Neuron (in vitro differentiated cells): ENCODE measurements around the gene RLN3.
A peak's percentile ranks its signal among the peaks of the same experiment; 100 is the strongest.

Experiments
- H2AFZ ChIP-seq: one replicate; pipeline ENCODE4 v1.6.1; 2013; ENCODE audit warnings: low read depth, mild to moderate bottlenecking, inconsistent platforms, low read length, moderate library complexity
- H3K27me3 ChIP-seq: one replicate; pipeline ENCODE4 v1.6.1; 2013; ENCODE audit warnings: low read length; ENCODE audit not compliant: insufficient read depth
- H3K36me3 ChIP-seq: one replicate; pipeline ENCODE4 v1.6.1; 2013; ENCODE audit warnings: low read length; ENCODE audit not compliant: insufficient read depth
- H3K4me1 ChIP-seq: one replicate; pipeline ENCODE4 v1.6.1; 2013; ENCODE audit warnings: low read length; ENCODE audit not compliant: insufficient read depth
- H3K4me3 ChIP-seq: 2 replicates; pipeline ENCODE4 v1.5.1; 2013; ENCODE audit warnings: mild to moderate bottlenecking, low read length, moderate library complexity
- H3K9me3 ChIP-seq: one replicate; pipeline ENCODE4 v1.6.1; 2013; ENCODE audit warnings: low read length

Gene RLN3

GRCh38 chr19:14056741-14057356, 28.9 kb downstream of the RLN3 start:
- Histone ChIP-seq H3K4me3 (peak overlapping the region; percentile 33), H3K9me3 (peaks cover 2% of the 10 kb centered on the region), H3K27me3 (peaks cover 18% of the 10 kb centered on the region)

GRCh38 chr19:14058182-14059092, 30.5 kb downstream of the RLN3 start:
- H2AFZ ChIP-seq, result peak overlapping the region; percentile 18
- peak overlapping the region; percentile 44 for H3K4me3 ChIP-seq
- no peaks in the 10 kb centered on the region for H3K36me3 ChIP-seq

More at GRCh38 chr19:14056741-14057356, 28.9 kb downstream of the RLN3 start:
- Histone ChIP-seq H3K4me1 (peaks cover 8% of the 10 kb centered on the region), H2AFZ (no peak overlapping the region), H3K36me3 (no peaks in the 10 kb centered on the region)

GRCh38 chr19:14059093-14059480, 31.1 kb downstream of the RLN3 start:
- H3K4me1 ChIP-seq, result peaks cover 8% of the 10 kb centered on the region
- no peak overlapping the region for H2AFZ ChIP-seq
- H3K36me3 ChIP-seq, result no peaks in the 10 kb centered on the region
- peaks cover 18% of the 10 kb centered on the region for H3K27me3 ChIP-seq
- H3K9me3 ChIP-seq, result no peaks in the 10 kb centered on the region
- H3K4me3 ChIP-seq, result no peak overlapping the region

More at GRCh38 chr19:14058182-14059092, 30.5 kb downstream of the RLN3 start:
- Histone ChIP-seq H3K9me3 (peaks cover under 1% of the 10 kb centered on the region), H3K27me3 (peaks cover 18% of the 10 kb centered on the region), H3K4me1 (peaks cover 8% of the 10 kb centered on the region)

- no peak overlapping the region for H2AFZ ChIP-seq
- peaks cover 8% of the 10 kb centered on the region for H3K4me1 ChIP-seq
- no peaks in the 10 kb centered on the region for H3K36me3 ChIP-seq
- H3K27me3 ChIP-seq, result peaks cover 18% of the 10 kb centered on the region
- H3K9me3 ChIP-seq, result no peaks in the 10 kb centered on the region
- no peak overlapping the region for H3K4me3 ChIP-seq
These were observed 31.8 kb downstream of the RLN3 start for GRCh38 chr19:14059652-14060155.

- Histone ChIP-seq H2AFZ (no peak overlapping the region), H3K36me3 (no peaks in the 10 kb centered on the region), H3K27me3 (peaks cover 16% of the 10 kb centered on the region), H3K4me1 (peaks cover 8% of the 10 kb centered on the region), H3K4me3 (no peak overlapping the region), H3K9me3 (no peaks in the 10 kb centered on the region)
These were observed 33.3 kb downstream of the RLN3 start for GRCh38 chr19:14061081-14061749.

GRCh38 chr19:14061751-14062557, 34.0 kb downstream of the RLN3 start, which contains the start of gene PALM3:
TSS of gene PALM3 (minus strand) at chr19:14062076. CDS start at chr19:14061980, 96 bp downstream.
- Histone ChIP-seq H3K27me3 (peaks cover 8% of the 10 kb centered on the region), H2AFZ (no peak within 1 kb of the TSS)

GRCh38 chr19:14062558-14062855, 34.6 kb downstream of the RLN3 start:
- Histone ChIP-seq H3K9me3 (no peaks in the 10 kb centered on the region), H3K4me3 (no peak overlapping the region), H3K4me1 (peaks cover 8% of the 10 kb centered on the region), H3K27me3 (peaks cover 8% of the 10 kb centered on the region), H3K36me3 (no peaks in the 10 kb centered on the region), H2AFZ (no peak overlapping the region)

More at GRCh38 chr19:14061751-14062557, 34.0 kb downstream of the RLN3 start, which contains the start of gene PALM3:
- Histone ChIP-seq H3K9me3 (no peaks in the 10 kb centered on the region), H3K4me3 (no peak within 1 kb of the TSS), H3K4me1 (peaks cover 8% of the 10 kb centered on the region), H3K36me3 (no peaks in the 10 kb centered on the region)

GRCh38 chr19:14063105-14063504, 35.2 kb downstream of the RLN3 start:
- Histone ChIP-seq H3K27me3 (peaks cover 8% of the 10 kb centered on the region), H3K4me1 (peaks cover 6% of the 10 kb centered on the region), H3K36me3 (no peaks in the 10 kb centered on the region), H3K9me3 (no peaks in the 10 kb centered on the region), H2AFZ (no peak overlapping the region), H3K4me3 (no peak overlapping the region)

- no peaks in the 10 kb centered on the region for H3K36me3 ChIP-seq
- no peak overlapping the region for H2AFZ ChIP-seq
- H3K9me3 ChIP-seq, result no peaks in the 10 kb centered on the region
- H3K4me3 ChIP-seq, result no peak overlapping the region
- no peaks in the 10 kb centered on the region for H3K27me3 ChIP-seq
- no peaks in the 10 kb centered on the region for H3K4me1 ChIP-seq
These were observed 38.2 kb downstream of the RLN3 start for GRCh38 chr19:14066134-14066533.

- Histone ChIP-seq H3K36me3 (no peaks in the 10 kb centered on the region), H3K27me3 (no peaks in the 10 kb centered on the region), H2AFZ (no peak overlapping the region), H3K9me3 (no peaks in the 10 kb centered on the region), H3K4me3 (no peak overlapping the region), H3K4me1 (peaks cover 14% of the 10 kb centered on the region)
These were observed 42.5 kb downstream of the RLN3 start for GRCh38 chr19:14070268-14071050.

GRCh38 chr19:14072535-14073260, 44.8 kb downstream of the RLN3 start, which contains the start of gene MISP3:
TSS of gene MISP3 (plus strand) at chr19:14072786. CDS start at chr19:14073310, 524 bp downstream.
- H3K27me3 ChIP-seq, result no peaks in the 10 kb centered on the region
- H3K4me3 ChIP-seq, result peak within 1 kb of the TSS; percentile 59
- H3K36me3 ChIP-seq, result no peaks in the 10 kb centered on the region
- peaks cover 14% of the 10 kb centered on the region for H3K4me1 ChIP-seq
- no peaks in the 10 kb centered on the region for H3K9me3 ChIP-seq
- peak within 1 kb of the TSS; percentile 74 for H2AFZ ChIP-seq
